Mesenchymal stem cell (in vitro differentiated cells and primary cell): ENCODE data around the gene KCNIP4.

Experiments
- DNase-seq: peaks from one replicate; pipeline ENCODE4 v3.0.0-alpha.2; 2013
- H2AFZ ChIP-seq: one replicate; pipeline ENCODE4 v1.6.1; 2013; ENCODE audit warnings: low read depth, mild to moderate bottlenecking, control low read depth, inconsistent platforms, low read length, moderate library complexity
- H2AK5ac ChIP-seq: 2 replicates; pipeline ENCODE4 v1.6.1; 2013; ENCODE audit warnings: low read length, moderate library complexity, mild to moderate bottlenecking, inconsistent platforms; ENCODE audit not compliant: severe bottlenecking
- H2BK120ac ChIP-seq: one replicate; pipeline ENCODE4 v1.6.1; 2013; ENCODE audit warnings: low read depth, mild to moderate bottlenecking, inconsistent platforms, low read length, moderate library complexity
- H2BK12ac ChIP-seq, 2 experiments: one replicate each; pipeline ENCODE4 v1.6.1; 2013; ENCODE audit warnings: inconsistent platforms in 2 of 2, low read length in 2 of 2, mild to moderate bottlenecking in 2 of 2, moderate library complexity in 2 of 2, control low read depth in 1 of 2
- H2BK15ac ChIP-seq: one replicate; pipeline ENCODE4 v1.6.1; 2013; ENCODE audit warnings: mild to moderate bottlenecking, low read depth, inconsistent platforms; ENCODE audit not compliant: poor library complexity, severe bottlenecking
- H2BK5ac ChIP-seq: 2 replicates; pipeline ENCODE4 v1.6.1; 2013; ENCODE audit warnings: low read depth, mild to moderate bottlenecking, low read length, control low read depth, inconsistent platforms; ENCODE audit not compliant: poor library complexity, severe bottlenecking
- H3K14ac ChIP-seq, 2 experiments: one replicate each; pipeline ENCODE4 v1.6.1; 2013; ENCODE audit warnings: inconsistent platforms in 2 of 2, low read length in 2 of 2, control low read depth in 1 of 2, mild to moderate bottlenecking in 1 of 2, moderate library complexity in 1 of 2
- H3K18ac ChIP-seq, 2 experiments: one replicate each; pipeline ENCODE4 v1.6.1; 2013; ENCODE audit warnings: inconsistent platforms in 2 of 2, low read length in 2 of 2, control low read depth in 1 of 2, low read depth in 1 of 2, mild to moderate bottlenecking in 1 of 2
- H3K23ac ChIP-seq, 2 experiments: one replicate each; pipeline ENCODE4 v1.6.1; 2013; ENCODE audit warnings: inconsistent platforms in 2 of 2, low read length in 2 of 2, mild to moderate bottlenecking in 2 of 2, moderate library complexity in 2 of 2, control low read depth in 1 of 2
- H3K27ac ChIP-seq: 2 replicates; pipeline ENCODE4 v1.5.1; 2013; ENCODE audit warnings: mild to moderate bottlenecking, moderate library complexity, low read length, control low read depth, inconsistent platforms; ENCODE audit not compliant: poor library complexity, severe bottlenecking
- H3K27me3 ChIP-seq, 2 experiments: 2 replicates each; pipeline versions ENCODE4 v1.6.1 to v1.7.0; 2013; ENCODE audit warnings: low read length in 2 of 2, mild to moderate bottlenecking in 2 of 2, moderate library complexity in 2 of 2, control low read depth in 1 of 2, inconsistent platforms in 1 of 2; ENCODE audit not compliant: control insufficient read depth in 1 of 2, insufficient read depth in 1 of 2
- H3K36me3 ChIP-seq, 2 experiments: 2 replicates each; pipeline versions ENCODE4 v1.6.1 to v1.7.0; 2013; ENCODE audit warnings: low read length in 2 of 2, control low read depth in 1 of 2, inconsistent platforms in 1 of 2, low read depth in 1 of 2, mild to moderate bottlenecking in 1 of 2; ENCODE audit not compliant: insufficient read depth in 2 of 2, control insufficient read depth in 1 of 2
- H3K4ac ChIP-seq, 2 experiments: one replicate each; pipeline ENCODE4 v1.6.1; 2013; ENCODE audit warnings: inconsistent platforms in 2 of 2, low read length in 2 of 2, mild to moderate bottlenecking in 2 of 2, moderate library complexity in 2 of 2, control low read depth in 1 of 2, low read depth in 1 of 2
- H3K4me1 ChIP-seq: 2 replicates; pipeline ENCODE4 v1.6.1; 2013; ENCODE audit warnings: low read depth, low read length, control low read depth; ENCODE audit not compliant: control insufficient read depth, insufficient read depth
- H3K4me2 ChIP-seq: 2 replicates; pipeline ENCODE4 v1.6.1; 2013; ENCODE audit warnings: low read length, mild to moderate bottlenecking, inconsistent platforms; ENCODE audit not compliant: poor library complexity, severe bottlenecking
- H3K4me3 ChIP-seq, 2 experiments: 2 replicates each; pipeline versions ENCODE4 v1.5.1 to v1.7.0; 2013; ENCODE audit warnings: low read length in 2 of 2, mild to moderate bottlenecking in 2 of 2, control low read depth in 1 of 2, low read depth in 1 of 2; ENCODE audit not compliant: insufficient read depth in 1 of 2
- H3K79me1 ChIP-seq: replicated peaks from 2 replicates; pipeline ENCODE4 v1.6.1; 2013; ENCODE audit warnings: mild to moderate bottlenecking, control low read depth, low read length, inconsistent platforms; ENCODE audit not compliant: poor library complexity, severe bottlenecking
- H3K9ac ChIP-seq: 2 replicates; pipeline ENCODE4 v1.7.0; 2013; ENCODE audit warnings: mild to moderate bottlenecking, low read length, moderate library complexity
- H3K9me3 ChIP-seq: 2 replicates; pipeline ENCODE4 v1.7.0; 2013; ENCODE audit warnings: mild to moderate bottlenecking, low read length; ENCODE audit not compliant: control insufficient read depth
- H4K8ac ChIP-seq: one replicate; pipeline ENCODE4 v1.6.1; 2013; ENCODE audit warnings: inconsistent platforms, mild to moderate bottlenecking, low read length, moderate library complexity
- H4K91ac ChIP-seq: one replicate; pipeline ENCODE4 v1.6.1; 2013; ENCODE audit warnings: mild to moderate bottlenecking, low read length, inconsistent platforms
- WGBS: methylation state at CpG from one replicate; pipeline ENCODE4 v1.1.7; 2013; ENCODE audit warnings: mixed read lengths; 5-methylcytosine and 5-hydroxymethylcytosine counted together

The KCNIP4 gene

DNA sequence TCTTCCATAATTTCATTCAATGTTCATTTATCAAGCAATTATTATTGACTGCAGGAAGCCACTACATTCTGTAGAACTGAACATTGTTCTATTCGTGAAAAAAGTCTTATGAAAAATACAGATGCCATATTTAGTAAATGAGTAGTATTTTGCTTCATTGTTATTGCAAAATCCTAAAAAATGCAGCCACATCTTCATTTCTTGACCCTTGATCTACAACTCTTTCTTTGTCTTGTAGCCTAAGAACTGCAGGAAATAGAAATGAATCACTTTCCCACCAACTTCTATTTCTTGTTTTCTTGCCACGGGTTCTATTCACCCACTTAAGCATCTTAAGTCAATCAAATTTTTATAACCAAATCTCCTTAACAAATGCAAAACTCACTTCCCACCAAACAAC is 63.3 kb downstream of the KCNIP4 start:
- no peak overlapping the region for H4K91ac ChIP-seq
- no peaks in the 10 kb centered on the region for H3K79me1 ChIP-seq
- H2BK120ac ChIP-seq = no peak overlapping the region
- DNase-seq = peak; percentile 21
- no peak overlapping the region for H2BK12ac ChIP-seq
- no peak overlapping the region for H3K27ac ChIP-seq
- H3K4ac ChIP-seq = no peak overlapping the region
- no peak overlapping the region for H3K4me2 ChIP-seq
- H2BK5ac ChIP-seq = no peak overlapping the region
- 18% methylated on average over 1 of the region's 2 CpGs for WGBS
- H3K4me1 ChIP-seq = no peaks in the 10 kb centered on the region
- no peaks in the 10 kb centered on the region for H3K36me3 ChIP-seq
- no peak overlapping the region for H3K23ac ChIP-seq
- no peaks in the 10 kb centered on the region for H3K27me3 ChIP-seq
- peak overlapping the region; percentile 64 for H3K9ac ChIP-seq
- no peak overlapping the region for H3K14ac ChIP-seq
- peak overlapping the region in 1 of 2 experiments; percentile 2 for H3K4me3 ChIP-seq
- H3K18ac ChIP-seq = no peak overlapping the region
- H2AFZ ChIP-seq = no peak overlapping the region
- H4K8ac ChIP-seq = no peak overlapping the region
- H2BK15ac ChIP-seq = no peak overlapping the region
- H2AK5ac ChIP-seq = no peak overlapping the region
- H3K9me3 ChIP-seq = no peaks in the 10 kb centered on the region

DNA sequence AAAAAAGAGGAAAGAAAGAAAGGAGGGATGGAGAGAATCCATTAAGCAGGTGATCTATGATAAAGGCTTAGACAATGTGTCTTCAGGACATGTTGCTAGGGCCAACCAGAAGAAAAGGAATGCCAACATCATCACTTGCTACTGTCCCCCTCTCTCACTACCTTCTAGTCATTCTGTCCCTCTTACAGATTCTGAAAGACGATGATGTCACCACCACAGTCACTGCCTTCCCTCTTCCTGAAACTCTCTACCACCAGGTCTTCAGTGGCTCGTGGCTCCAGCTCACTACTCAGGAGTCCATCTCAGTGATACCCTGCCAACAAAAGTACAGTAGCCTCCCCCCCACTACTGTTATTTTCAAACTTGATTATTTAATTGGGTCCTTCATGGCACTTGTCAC is 64.0 kb downstream of the KCNIP4 start:
- Histone ChIP-seq H3K9me3 (no peaks in the 10 kb centered on the region), H3K4me1 (no peaks in the 10 kb centered on the region), H3K4me2 (no peak overlapping the region), H4K91ac (no peak overlapping the region), H2BK15ac (no peak overlapping the region), H3K9ac (no peak overlapping the region), H2AFZ (no peak overlapping the region), H2BK120ac (no peak overlapping the region), H2BK12ac (no peak overlapping the region), H3K36me3 (no peaks in the 10 kb centered on the region), H3K27ac (no peak overlapping the region), H2BK5ac (no peak overlapping the region), H3K4me3 (no peak overlapping the region), H4K8ac (no peak overlapping the region), H3K18ac (no peak overlapping the region), H2AK5ac (no peak overlapping the region), H3K23ac (no peak overlapping the region), H3K79me1 (no peaks in the 10 kb centered on the region), H3K14ac (no peak overlapping the region), H3K4ac (no peak overlapping the region), H3K27me3 (no peaks in the 10 kb centered on the region)
- 84% methylated on average over 2 of the region's 2 CpGs for WGBS
- no peak for DNase-seq

DNA sequence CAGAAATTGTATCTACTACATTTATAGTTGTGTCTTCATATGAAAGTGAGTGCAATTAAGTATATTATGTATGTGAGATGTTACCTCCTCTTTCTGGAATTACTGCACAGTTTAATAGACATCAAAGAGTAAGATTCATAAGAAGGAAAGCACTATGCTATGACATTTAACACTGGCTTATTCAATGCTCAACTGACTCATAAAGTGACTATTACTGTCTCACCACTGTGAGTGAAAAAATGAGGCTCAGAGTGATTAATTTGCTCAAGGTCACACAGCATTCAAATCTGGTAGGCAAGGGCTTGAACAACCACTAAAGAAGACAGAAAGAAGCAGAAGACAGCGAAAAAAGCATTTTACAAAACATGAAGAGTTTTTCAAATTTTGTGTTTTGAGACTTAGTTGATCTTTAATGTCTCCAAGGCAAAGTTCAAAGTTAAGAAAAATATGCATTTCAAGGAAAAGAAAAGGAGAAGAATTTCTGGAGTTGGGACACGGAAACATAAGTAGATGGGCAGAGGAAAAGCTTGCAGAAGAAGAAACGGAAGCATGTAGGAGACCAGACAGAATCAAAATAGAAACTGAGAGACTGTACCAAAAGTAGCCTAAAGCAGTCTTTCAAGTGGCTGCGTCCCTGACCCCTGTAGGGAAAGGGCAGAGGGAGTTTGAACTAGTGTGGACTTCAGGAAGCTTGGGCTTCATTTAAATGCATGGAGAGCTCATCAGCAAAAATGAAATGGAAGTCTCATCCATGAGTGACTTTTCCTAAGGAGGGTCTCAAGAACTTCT is 66.3 kb downstream of the KCNIP4 start:
- H4K91ac ChIP-seq = no peak overlapping the region
- no peak overlapping the region for H2BK120ac ChIP-seq
- no peak overlapping the region for H3K23ac ChIP-seq
- no peaks in the 10 kb centered on the region for H3K27me3 ChIP-seq
- H4K8ac ChIP-seq = no peak overlapping the region
- H2AK5ac ChIP-seq = no peak overlapping the region
- no peak overlapping the region for H3K18ac ChIP-seq
- no peak overlapping the region for H3K4me2 ChIP-seq
- no peak overlapping the region for H2BK5ac ChIP-seq
- peak; percentile 22 for DNase-seq
- no peak overlapping the region for H3K4ac ChIP-seq
- no peaks in the 10 kb centered on the region for H3K9me3 ChIP-seq
- H2AFZ ChIP-seq = no peak overlapping the region
- WGBS = 94% methylated on average over 4 of the region's 4 CpGs
- no peak overlapping the region for H2BK15ac ChIP-seq
- no peak overlapping the region for H3K14ac ChIP-seq
- H3K36me3 ChIP-seq = no peaks in the 10 kb centered on the region
- no peak overlapping the region for H3K27ac ChIP-seq
- H3K4me1 ChIP-seq = peaks cover 2% of the 10 kb centered on the region
- H2BK12ac ChIP-seq = no peak overlapping the region
- no peak overlapping the region for H3K4me3 ChIP-seq
- H3K79me1 ChIP-seq = no peaks in the 10 kb centered on the region
- no peak overlapping the region for H3K9ac ChIP-seq

DNA sequence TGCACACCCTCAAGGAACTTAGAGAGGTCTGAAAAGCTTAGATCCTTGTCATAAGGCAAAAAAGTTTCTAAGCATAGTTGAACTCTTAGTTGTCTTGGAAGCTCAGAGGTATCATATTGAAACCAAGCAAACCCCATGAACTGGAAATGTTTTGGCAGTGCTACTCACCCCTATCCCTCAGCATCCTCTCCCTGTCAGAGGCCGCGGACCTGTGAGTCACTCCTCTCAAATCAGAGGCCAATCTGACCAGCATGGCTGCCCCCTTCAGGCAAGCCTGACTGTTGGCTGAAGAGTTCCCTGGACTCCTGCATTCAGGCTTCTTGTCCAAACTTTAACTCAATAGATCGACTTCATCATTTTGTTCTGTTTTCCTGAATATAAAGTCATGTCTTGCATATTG is 69.4 kb downstream of the KCNIP4 start:
- 34% methylated on average over 2 of the region's 3 CpGs for WGBS
- no peak overlapping the region for H2BK15ac ChIP-seq

More for the DNA sequence above, 69.4 kb downstream of the KCNIP4 start:
- Histone ChIP-seq H3K14ac (no peak overlapping the region), H3K18ac (no peak overlapping the region), H3K4me3 (no peak overlapping the region), H2AFZ (no peak overlapping the region), H2BK12ac (no peak overlapping the region), H3K27ac (no peak overlapping the region), H4K91ac (peak overlapping the region; percentile 25), H3K4me2 (no peak overlapping the region), H2AK5ac (no peak overlapping the region), H3K23ac (no peak overlapping the region), H2BK120ac (no peak overlapping the region), H3K27me3 (no peaks in the 10 kb centered on the region), H4K8ac (peak overlapping the region; percentile 23), H3K9ac (no peak overlapping the region), H3K4me1 (peaks cover 2% of the 10 kb centered on the region), H3K9me3 (no peaks in the 10 kb centered on the region), H3K4ac (no peak overlapping the region), H3K36me3 (no peaks in the 10 kb centered on the region), H2BK5ac (no peak overlapping the region), H3K79me1 (no peaks in the 10 kb centered on the region)
- peak; percentile 17 for DNase-seq
